KG1 (cell line): ENCODE measurements around the gene ETNK2.
A peak's percentile ranks its signal among the peaks of the same experiment; 100 is the strongest.

Source experiments
- DNase-seq: peaks from one replicate; lab custom pipeline; 2025; lab: John Stamatoyannopoulos, UW

ETNK2 gene, protein sequence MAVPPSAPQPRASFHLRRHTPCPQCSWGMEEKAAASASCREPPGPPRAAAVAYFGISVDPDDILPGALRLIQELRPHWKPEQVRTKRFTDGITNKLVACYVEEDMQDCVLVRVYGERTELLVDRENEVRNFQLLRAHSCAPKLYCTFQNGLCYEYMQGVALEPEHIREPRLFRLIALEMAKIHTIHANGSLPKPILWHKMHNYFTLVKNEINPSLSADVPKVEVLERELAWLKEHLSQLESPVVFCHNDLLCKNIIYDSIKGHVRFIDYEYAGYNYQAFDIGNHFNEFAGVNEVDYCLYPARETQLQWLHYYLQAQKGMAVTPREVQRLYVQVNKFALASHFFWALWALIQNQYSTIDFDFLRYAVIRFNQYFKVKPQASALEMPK

DNA sequence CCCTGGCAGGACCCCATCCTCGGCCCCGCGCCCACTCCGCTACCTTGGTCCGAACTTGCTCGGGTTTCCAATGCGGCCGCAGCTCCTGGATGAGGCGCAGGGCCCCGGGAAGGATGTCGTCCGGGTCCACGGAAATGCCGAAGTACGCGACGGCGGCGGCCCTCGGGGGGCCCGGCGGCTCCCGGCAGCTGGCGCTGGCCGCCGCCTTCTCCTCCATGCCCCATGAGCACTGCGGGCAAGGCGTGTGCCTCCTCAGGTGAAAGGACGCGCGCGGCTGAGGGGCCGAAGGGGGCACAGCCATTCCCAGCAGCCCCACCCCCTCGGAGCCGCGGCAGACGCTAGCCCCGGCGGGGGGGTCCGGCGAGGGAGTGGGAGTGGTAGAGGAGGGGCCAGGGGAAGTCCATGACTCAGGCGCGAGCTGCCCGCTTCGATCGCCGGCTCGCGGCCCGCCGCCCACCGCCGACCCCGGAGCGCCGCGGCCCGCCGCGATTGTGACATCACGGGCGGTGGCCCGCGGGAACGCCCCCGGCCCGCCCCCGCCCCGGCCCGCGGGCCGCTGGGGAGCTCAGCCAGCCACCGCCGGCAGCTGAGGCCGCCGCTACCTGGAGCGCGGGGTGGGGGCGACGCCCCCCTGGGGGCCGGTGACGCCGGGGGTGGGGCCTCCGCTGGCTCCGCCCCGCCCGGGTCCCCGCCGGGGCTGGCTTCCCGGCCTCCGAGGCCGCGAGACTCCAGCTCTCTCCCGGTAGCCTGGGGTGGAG is at the start of gene ETNK2:
Gene ETNK2 (minus strand): TSS at position 493 of the 758 bp plus-strand sequence. CDS start 192 bp downstream, at position 301.
- DNase-seq, result no peak

DNA sequence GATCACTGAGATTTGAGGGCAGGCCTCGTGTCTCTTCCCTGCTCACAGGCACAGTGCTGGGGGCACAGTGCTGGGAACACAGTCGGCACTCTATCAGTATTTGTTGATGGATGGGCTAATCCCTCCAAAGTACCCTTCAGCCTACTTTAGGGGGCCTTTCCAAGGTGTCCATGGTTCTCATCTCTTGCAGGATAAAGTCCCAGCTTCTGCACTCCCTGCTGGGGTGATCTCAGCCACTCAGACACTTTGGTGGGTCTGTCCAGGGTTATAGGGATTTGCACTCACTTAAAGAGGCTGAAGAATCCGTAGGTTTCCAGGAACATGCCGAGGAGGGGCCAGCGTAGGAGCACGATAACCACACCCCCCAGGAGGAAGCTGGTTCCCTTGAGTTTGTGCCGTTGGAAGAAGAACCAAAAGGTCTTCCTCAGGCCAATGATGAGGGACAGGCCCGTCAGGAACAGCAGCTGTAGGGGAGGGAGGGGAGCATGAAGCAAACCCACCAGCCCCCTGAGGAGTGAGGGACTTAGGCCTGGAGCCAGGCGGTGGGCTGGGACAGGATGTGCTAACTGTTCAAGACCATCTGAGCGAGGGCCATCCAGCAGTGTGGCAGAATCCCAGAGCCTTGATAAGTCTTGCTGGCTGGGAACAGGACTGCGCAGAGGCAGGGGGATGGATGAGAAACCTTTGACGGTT is 49.6 kb upstream of the ETNK2 start:
- DNase-seq, result no peak

DNA sequence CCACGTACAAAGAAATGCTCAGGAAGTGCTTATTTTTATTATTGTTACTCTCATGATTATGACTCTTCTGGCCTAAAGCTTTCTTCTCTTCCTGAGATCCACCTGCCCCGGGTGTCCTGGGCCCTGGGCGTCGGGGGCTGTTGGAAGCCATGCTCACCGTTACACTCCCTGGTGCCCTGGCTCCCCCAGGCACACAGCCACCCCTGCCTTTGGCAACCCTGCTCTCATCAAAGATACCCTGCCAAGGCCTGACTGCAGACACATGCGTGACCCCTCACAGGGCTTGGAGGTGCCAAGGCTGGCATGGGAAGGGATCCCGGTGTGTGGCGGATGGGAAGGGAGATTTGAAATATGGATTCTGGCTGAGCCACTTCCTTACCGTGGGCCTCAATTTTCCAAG is 47.7 kb upstream of the ETNK2 start:
- DNase-seq, result no peak

DNA sequence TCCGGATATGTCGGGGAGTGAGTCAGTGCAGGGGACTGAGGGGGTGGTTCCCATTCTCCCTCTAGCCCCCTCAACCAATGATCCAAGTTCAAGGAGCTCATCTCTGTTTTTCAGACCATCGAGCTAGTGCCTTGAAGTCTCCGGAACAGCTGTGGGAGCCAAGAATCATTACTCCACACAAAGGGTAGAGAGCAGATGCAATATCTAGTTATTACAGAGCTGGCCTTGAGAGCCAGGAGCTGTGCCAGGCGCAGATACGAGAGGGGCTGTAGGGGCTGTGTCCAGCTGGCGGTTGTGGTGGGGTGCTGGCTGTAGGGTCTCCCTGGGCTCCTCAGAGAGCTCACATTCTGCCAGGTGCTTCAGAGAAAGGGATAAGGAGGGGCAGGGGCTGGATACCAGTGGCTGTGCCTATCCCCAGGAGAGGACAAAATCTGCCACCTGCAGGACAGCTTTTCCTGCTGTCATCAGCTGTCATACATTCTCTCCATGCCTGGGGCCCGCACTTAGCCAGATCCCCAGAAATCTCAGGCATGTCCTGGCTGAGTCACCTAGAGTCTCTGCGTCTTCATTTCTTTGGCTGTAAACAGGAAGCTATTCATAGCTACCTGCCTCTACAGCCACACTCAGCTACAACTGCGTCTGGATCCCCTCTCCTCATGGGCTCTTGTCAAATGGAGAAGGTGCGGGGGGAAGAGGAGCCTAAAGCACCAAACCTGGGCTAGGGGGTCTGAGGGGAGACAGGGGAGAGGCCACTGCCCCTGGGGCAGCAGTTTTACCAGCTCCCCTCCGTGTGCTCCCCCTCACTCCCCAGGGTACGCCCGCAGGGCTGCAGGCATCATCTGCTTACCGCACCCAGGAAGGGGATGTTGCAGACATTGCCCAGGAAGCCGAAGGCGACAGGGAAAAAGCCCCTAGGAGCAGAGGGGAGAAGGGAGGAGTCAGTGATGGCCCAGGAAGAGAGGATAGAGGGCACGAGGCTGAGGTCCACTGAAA is 46.8 kb upstream of the ETNK2 start:
- no peak for DNase-seq

DNA sequence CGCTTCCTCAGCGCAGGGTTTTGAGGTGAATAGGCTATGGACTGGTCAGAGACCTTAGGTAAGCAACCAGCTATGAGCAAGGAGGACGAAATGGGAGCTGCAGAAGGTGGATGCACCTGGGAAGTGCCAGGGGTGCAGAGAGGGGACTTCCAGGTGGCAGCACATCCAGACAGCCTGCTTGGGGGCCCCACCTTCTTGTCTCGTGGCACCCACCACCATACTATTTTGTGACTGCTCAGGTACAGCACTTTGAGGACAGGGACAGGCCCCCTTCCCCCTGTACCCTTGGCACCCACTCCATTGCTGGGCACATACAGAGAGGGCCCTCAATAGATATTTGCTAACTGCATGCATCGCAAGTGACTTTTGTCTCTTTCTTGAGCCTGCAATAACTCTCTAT is 45.2 kb upstream of the ETNK2 start:
- no peak for DNase-seq

DNA sequence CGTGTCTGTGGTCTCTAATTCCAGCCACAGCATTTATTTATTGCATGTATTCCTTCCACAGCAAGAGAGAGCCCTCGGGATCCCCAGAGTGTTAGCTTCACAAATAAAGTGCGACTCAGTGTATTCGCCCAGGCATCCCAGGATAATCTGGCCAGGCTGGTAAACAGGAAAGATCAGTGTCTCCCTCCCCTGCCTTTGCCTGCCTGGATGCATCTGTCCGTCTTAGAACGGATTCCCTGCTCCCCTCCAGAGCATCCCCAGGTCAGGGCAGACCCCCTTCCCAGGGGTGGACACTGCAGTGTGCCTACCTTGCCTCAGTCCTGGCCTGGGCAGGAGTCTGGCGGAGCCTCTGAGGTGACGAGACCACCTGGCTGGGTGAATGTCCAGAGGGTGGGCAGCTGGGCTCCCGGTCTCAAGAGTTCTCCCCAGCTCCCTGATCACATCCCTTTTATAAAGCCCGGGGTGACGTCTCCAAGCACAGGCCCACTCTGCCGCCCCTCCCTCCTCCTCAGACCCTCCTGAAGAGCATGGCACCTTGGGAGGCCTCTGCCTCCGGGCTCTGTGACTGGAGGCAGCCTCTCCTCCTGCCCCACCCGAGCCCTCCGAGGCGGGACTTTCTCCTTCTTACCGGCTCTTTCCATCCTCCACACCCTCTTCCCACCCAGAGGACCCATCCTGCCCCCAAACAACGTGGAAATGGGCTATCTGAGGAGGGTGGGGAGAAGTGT is 44.4 kb upstream of the ETNK2 start, which contains the start of gene KISS1:
Gene KISS1 (minus strand): TSS at position 424 of the 728 bp plus-strand sequence. CDS start 3,615 bp downstream, outside the sequence.
- no peak for DNase-seq

DNA sequence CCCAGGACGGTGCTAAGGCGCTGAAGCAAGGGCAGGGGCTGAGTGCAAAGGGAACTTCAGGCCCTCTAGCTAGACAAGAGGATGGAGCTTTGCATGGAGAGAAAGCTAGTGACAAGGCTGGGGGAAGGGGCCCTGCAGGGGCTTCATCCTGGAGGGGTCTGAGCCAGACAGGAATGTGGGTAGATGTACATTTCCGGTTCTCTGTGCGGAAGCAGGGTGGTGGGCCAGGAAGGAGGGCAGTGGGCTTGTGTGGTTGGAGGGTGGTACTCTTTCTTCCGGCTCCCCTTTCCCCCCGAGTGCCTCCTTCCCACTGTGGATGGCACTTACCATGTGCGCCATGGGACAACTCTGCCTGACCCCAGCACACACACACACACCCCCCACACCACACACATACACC is 42.9 kb upstream of the ETNK2 start:
- no peak for DNase-seq

DNA sequence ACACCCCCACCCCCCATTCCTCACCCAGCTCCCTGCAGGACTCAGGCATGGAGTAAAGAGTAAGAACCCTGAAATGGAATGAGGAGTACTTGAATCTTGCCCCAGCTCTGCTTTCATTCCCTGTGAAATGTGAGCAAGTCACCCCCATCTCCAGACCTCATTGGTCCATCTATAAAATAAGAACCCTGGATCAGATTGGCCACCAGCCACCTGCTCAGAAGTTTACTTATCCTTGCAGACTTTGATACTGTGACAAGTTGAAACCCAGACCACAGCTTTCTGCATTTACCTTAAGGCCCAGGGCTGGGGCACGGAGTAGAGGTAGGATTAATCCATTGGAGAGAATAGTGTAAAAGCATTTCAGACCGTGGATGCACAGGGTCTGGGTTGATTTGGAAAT is 42.2 kb upstream of the ETNK2 start:
- no peak for DNase-seq

DNA sequence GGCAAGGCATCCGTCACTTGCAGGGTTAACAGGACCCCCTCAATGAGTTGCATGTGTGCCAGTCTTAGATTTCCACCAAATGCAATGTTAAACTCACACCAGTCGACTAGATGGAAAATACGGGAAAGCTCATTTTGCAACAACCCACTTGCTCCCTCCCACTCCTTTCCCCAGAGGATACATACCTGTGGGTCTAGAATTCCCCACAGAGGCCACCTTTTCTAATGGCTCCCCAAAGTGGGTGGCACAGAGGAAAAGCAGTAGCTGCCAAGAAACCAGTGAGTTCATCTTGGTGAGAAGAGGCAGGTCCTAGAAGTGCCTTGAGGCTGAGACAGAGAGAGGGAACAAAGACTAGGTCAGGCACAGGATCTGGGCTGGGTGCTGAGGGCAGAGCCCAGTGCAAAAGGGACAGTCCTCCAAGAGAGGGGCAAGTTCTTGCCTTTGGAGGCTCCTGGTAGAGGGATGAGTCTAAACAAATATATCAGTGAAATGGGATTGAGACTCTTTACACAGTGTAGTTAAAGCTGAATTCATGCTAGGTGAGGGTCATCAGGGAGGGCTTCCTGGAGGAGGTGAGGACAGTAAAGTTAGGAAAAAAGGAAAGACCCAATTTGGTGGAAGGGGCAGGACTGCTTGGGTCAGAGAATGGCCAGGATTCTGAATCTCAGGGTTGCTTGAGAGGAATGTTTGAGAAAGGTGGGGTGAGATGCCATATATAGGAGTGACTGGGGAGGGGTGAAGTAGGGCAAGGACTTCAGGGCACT is 40.9 kb upstream of the ETNK2 start:
- no peak for DNase-seq

DNA sequence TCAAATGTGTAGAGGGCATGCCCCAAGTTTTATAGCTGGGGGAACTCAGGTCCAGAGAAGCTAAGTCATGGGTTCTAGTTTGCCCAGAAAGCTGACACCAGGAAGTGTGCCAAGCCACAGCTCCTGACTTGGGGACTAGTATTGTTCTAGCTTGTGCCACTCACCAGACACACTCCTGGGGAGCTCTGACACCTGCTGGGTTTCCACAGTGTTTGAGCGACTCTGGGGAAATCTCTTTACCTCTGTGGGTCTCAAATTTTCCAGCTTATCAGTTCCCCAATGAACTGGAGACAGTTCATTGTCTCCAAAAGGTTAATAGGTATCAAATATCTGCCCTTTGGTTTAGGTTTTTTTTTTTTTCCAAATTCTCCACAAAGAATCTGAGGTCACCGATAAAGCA is 40.2 kb upstream of the ETNK2 start:
- no peak for DNase-seq

DNA sequence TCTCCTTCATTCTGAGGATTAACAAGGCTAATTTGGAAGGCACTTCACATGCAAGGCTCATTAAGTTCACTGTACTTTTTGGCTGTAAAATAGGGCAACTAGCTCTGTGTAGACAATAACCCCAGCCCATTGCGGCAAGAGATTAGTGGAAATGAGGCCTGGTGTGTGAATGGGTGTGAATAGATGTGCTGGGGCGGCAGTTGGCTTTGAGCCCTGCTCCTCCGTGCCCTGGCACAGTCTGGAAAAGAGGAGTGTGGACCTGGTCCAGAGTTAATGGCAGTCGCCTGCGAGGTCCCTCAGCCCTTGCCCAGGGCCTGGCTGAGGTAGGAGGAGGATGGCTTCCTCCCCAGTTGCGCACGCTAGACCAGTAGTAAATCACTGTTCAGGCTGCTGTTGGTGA is 39.6 kb upstream of the ETNK2 start:
- no peak for DNase-seq

DNA sequence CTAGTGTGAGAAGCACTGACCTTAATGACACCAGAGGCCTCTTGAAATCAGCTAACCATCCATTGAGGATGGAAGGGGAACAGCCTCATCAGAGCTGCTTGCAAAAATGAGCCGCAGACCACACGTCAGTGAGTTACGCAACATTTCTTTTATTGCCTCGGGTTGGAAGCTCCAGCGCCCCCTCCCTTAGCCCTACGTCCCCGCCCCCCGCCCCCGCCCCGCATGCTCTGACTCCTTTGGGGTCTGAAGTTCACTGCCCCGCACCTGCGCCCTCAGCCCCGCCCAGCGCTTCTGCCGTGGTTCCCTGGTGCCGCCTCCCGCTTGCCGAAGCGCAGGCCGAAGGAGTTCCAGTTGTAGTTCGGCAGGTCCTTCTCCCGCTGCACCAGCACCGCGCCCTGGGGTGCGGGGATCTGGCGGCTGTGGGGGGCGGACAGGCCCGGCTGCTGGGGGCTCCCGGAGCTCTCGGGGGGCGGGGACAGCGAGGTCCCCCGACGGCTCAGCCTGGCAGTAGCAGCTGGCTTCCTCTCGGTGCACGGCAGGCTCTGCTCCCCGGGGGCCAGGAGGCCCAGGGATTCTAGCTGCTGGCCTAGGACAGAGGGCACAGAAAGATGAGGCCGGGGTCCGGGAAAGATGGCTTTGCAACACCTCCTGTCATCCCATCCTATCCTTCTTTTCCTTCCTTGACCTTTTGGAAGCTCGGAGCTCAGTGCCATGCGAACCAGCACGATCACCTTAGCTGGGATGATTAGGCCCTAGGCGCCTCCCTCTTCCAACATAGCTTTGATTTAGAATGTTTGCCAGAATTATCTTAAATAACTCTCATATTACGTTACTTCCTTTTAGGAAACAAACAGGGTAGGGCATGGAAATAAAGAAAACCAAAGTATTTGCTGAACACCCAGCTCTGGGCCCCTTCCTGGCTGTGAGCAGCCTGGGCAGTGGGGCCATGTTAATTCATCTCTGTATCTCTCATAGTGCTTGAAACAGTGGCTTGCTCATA is 38.7 kb upstream of the ETNK2 start:
- DNase-seq, result peak; percentile 28

DNA sequence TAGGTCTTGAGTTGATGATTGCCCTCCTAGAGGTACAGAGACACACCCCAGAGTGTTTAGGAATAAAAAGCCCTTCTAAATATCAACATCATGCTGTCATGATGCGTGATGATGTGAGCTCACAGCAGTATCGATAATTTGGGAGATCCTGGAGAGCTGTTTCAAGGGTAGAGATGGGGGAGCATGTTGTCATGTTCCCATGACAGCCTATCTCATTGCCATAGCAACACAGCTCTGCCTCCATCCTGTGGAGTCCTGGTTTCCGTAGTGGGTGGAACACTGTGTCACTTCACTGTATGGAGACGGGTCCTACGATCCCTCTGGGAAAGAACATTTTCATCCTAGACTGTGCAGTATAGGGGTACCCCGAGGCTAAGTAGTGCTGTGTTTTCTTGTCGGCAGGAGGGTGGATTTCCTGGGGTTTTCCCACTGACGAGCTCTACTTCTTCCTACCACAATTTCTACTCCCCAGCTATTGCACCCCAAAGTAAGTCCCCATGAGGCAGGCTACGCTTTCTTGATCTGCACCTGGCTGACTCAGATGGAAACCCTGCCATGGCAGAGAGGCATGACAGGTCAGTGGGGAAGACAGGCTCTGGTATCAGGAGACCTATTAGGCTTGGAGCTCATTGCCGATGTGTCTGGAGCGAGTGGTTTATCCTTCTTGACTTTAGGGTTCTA is 37.3 kb upstream of the ETNK2 start:
- no peak for DNase-seq

DNA sequence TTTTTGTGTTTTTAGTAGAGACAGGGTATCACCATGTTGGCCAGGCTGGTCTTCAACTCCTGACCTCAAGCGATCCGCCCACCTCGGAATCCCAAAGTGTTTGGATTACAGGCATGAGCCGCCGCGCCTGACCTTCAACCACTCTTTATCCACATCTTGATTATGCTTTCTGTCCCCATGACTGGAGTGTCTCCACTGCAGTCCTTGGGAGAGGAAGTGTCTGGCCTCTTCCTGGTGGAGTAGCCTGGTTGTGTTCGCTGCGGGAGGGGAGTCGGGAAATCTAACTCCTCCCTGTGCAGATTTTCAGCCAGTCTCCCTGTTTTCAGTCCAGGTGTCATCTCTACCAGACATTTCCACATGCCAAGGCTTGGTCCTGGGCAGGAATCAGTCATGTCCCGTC is 34.8 kb upstream of the ETNK2 start:
- DNase-seq, result no peak

DNA sequence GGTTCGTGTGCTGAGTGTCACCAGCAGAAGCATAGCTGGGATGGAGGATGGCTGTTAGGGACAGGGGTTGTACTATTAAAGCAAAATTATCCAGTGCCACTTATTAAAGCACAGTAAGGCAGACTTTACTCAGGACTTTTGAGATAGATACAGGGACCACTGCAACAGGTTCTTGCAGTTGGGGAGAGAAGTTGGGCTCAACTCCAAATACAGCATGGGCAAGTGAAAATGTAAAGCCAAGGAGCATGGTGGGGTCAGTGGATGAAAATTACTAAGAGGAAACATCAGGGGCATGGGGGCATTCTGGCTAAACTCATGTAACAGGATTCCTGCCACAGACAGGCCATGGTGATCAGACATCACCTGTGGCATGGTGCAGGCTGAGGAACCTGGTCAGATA is 29.3 kb upstream of the ETNK2 start:
- DNase-seq, result no peak

DNA sequence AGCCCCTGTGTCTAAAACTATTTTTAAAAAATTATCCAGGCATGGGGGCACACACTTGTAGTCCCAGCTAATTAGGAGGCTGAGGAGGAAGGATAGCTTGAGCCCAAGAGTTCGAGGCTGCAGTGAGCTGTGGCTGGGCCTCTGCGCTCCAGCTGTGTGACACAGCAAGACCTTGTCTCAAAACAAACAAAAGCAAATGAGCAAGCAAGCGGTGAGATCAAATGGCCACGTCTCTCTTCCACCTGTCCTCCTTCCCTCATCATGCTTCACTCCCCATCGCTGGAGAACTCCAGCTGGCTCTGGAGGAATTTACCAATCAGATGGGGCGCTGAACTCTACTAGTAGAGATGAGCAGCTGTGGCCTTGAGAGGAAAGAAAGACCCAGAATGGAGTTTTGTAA is 28.3 kb upstream of the ETNK2 start:
- DNase-seq, result no peak

DNA sequence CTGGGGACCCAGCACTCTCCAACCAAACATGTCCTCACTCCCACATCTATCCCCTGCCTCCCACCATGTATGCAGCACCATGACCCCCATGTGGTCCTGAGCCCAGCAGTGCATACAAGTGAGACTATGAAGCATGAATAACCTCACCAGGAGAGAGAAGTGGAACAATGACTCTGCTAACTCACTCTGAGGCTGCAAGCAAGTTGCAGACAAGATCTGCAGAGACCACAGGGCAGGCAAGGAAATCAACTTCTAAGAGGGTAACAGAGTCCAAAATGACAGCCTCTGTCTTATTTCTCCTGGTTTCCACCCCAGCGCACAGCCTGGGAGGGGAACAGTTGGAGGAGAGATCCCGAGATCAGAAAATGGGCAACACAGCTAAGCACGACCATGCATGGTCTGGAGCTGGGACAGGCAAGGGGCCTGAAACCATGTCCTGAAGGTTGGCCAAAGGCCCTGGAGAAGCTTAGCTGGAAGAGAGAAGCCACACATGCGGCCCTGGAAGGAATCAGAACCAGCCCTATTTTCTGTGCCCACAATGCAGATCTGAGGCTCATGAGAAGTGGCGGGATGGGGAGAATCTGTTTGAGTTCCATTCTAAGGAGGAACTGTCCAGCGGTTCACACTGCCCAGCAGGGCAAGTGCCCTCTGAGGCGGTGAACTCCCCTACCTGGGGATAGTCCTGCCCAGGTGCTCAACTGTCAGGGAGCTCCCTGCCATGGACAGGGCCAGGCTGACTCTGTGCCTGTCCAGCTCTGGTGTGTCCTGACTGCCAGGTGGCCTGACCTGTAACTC is 26.8 kb upstream of the ETNK2 start:
- DNase-seq, result no peak
